CD1c-positive myeloid dendritic cell (primary cell): ENCODE results near the gene ALOX12.
"Not testable (repeated sequence)": the region's sequence is repeated elsewhere in the genome, so short reads cannot be mapped to it uniquely, and the experiment has no call there.

ENCODE experiments used
- DNase-seq: peaks from one replicate; pipeline ENCODE4 v3.0.0-alpha.2; 2016; ENCODE audit errors: extremely low spot score

Gene ALOX12, protein sequence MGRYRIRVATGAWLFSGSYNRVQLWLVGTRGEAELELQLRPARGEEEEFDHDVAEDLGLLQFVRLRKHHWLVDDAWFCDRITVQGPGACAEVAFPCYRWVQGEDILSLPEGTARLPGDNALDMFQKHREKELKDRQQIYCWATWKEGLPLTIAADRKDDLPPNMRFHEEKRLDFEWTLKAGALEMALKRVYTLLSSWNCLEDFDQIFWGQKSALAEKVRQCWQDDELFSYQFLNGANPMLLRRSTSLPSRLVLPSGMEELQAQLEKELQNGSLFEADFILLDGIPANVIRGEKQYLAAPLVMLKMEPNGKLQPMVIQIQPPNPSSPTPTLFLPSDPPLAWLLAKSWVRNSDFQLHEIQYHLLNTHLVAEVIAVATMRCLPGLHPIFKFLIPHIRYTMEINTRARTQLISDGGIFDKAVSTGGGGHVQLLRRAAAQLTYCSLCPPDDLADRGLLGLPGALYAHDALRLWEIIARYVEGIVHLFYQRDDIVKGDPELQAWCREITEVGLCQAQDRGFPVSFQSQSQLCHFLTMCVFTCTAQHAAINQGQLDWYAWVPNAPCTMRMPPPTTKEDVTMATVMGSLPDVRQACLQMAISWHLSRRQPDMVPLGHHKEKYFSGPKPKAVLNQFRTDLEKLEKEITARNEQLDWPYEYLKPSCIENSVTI

GRCh38 chr17:6995500-6996255, at the start of gene ALOX12:
Gene ALOX12 (plus strand): TSS chr17:6996049. CDS start chr17:6996118, 69 bp downstream.
- DNase-seq: no peak

- no peak for DNase-seq
Observed at GRCh38 chr17:6947745-6948144, 48.1 kb upstream of the ALOX12 start.

GRCh38 chr17:6948562-6948961, 47.3 kb upstream of the ALOX12 start:
- peak; percentile 51 for DNase-seq

GRCh38 chr17:6948976-6949375, 46.9 kb upstream of the ALOX12 start:
- no peak for DNase-seq

DNA sequence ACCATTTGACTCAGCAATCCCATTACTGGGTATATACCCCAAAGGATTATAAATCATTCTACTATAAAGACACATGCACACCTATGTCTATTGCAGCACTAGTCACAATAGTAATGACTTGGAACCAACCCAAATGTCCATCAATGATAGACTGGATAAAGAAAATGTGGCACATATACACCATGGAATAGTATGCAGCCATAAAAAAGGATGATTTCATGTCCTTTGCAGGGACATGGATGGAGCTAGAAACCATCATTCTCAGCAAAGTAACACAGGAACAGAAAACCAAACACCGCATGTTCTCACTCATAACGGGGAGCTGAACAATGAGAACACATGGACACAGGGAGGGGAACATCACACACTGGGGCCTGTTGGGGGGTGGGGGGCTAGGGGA, 44.9 kb upstream of the ALOX12 start:
- DNase-seq: not testable (repeated sequence)

GRCh38 chr17:6953689-6954088, 42.2 kb upstream of the ALOX12 start:
- no peak for DNase-seq

DNA sequence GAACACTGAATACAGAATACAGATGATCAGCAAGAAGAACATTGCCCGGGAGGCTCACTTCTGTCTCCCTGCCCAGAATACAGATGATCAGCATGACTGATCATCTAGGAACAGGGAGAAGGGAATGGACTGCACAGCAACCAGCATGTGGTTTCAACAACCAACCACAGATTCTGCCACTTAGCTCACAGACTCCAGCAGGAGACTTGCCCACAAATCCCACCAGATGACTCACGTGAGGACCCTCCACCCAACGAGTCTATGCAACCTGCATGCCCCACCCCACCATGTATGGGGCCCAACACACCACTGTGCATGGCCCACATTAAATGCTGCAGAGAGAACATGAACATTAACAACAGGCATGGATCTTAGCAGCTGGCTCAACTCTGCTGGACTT, 36.1 kb upstream of the ALOX12 start:
- no peak for DNase-seq

- no peak for DNase-seq
Observed at GRCh38 chr17:6969323-6969726, 26.5 kb upstream of the ALOX12 start.

DNA sequence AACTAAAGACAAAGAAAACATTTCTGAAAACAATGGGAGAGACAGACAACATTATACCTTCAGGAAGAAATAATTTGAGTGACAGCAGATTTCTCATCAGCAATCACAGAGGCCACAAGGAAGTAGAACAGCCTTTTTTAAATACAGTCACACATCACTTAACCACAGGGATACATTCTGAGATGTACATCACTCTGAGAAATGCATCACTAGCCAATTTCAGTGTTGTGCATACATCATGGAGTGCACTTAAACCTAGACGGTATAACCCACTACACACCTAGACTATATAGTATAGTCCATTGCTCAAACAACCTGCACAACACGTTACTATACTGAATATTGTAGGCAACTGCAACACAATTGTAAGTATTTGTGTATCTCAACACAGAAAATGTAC, 24.9 kb upstream of the ALOX12 start:
- no peak for DNase-seq

DNA sequence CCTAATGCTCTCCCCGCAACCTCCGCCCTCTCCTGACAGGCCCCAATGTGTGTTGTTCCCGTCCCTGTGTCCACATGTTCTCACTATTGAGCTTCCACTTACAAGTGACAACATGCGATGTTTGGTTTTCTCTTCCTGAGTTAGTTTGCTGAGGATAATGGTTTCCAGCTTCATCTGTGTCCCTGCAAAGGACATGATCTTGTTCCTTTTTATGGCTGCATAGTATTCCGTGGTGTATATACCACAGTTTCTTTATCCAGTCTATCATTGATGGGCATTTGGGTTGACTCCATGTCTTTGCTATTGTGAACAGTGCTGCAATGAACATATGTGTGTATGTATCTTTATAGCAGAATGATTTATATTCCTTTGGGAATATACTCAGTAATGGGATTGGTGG, 16.4 kb upstream of the ALOX12 start:
- not testable (repeated sequence) for DNase-seq

DNA sequence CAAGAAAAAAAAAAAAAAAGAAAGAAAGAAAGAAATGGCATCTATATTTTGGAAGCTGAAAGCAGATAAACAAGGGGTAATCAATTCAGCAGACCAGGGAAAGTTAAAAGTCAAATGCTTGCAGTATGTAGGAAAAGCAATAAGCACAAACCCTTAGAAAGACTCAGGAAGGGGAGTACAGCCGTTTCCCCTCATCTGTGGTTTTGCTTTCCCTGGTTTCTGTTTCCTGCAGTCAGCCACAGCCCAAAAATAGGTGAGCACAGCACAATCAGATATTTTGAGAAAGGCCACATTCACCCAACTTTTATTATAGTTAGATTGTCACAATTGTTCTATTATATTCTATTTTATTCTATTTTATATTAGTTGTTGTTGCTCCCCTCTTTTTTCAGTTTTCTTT, 14.4 kb upstream of the ALOX12 start:
- DNase-seq: no peak

- DNase-seq: no peak
Observed at GRCh38 chr17:6985266-6985665, 10.6 kb upstream of the ALOX12 start.

DNA sequence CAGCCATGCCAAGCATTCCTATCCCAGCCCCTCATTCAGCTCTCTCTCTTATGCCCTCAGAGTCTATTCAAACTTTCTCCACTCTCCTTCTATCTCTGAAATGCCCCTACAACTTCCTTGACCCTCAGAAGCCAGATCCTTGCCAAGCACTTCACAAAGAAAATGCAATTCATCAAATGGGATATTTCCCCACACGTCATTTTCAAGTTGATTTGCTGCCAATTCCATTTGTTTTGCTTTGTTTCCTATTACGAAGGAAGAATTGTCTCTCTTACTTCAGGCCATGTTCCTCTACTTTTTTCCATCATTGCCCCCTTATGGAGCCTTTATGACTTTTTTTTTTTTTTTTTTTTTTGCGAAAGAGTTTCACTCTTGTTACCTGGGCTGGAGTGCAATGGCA, 9.2 kb upstream of the ALOX12 start:
- DNase-seq: no peak

- DNase-seq: no peak
Observed at GRCh38 chr17:6989779-6990178, 6.1 kb upstream of the ALOX12 start.

- not testable (repeated sequence) for DNase-seq
Observed at GRCh38 chr17:6993613-6994056, 2.2 kb upstream of the ALOX12 start.

GRCh38 chr17:6994118-6994598, 1.7 kb upstream of the ALOX12 start:
- no peak for DNase-seq

- DNase-seq: no peak
Observed at GRCh38 chr17:6994666-6995256, 1.1 kb upstream of the ALOX12 start.

DNA sequence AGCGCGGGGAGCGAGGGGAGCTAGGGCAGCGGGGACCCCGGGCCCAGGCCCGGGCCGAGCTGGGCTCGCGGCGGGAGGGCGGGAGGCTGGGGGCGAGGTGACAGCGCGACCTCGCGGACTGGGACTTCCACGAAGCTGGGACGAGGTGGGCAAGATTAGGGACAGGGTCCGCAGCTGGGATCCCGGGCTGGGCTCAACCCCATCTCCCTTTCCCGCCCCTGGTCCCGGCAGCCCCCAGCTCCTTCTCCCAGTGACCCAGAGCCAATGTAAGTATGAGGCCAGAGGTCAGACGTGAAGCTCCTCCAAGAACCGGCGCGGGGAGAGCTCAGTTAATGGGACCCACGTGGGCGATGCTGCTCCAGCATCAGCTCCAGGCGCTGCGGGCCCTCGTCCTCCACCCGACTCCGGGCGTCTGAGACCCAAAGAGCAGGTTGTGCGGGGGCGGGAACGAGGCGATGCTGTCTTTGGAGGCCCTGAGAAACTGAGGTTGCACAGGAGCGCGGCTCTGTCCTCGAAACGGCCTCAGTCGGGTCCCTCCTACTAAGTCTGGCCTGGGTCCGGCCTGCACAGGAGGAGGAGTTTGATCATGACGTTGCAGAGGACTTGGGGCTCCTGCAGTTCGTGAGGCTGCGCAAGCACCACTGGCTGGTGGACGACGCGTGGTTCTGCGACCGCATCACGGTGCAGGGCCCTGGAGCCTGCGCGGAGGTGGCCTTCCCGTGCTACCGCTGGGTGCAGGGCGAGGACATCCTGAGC, 585 bp downstream of the ALOX12 start:
- DNase-seq: no peak

- DNase-seq: no peak
Observed at GRCh38 chr17:6997171-6997570, 1.3 kb downstream of the ALOX12 start.

GRCh38 chr17:6998855-6999508, 3.1 kb downstream of the ALOX12 start:
- DNase-seq: peak; percentile 17
